Small intestine (tissue), 7 donors: ENCODE data around the gene PLEKHA6. TPM values are rescaled to one million over a fixed set of nuclear protein-coding genes. Genes with fewer than 3 reads are reported as not detected.

Source experiments
- DNase-seq, 2 donors: peaks; one replicate each; pipeline versions ENCODE4 v3.0.0 to v3.0.0-alpha.2; 2013
- FAIRE-seq: peaks from 2 replicates; lab custom pipeline; 2012; peaks lifted over from hg19 to GRCh38; lab: Jason Lieb, UNC
- H3K27ac ChIP-seq, 3 donors: one replicate each; pipeline ENCODE4 v1.5.1; 2013; ENCODE audit warnings: low read length in 2 of 3, mild to moderate bottlenecking in 2 of 3, control low read depth in 1 of 3, inconsistent platforms in 1 of 3, low read depth in 1 of 3, moderate library complexity in 1 of 3
- H3K27me3 ChIP-seq, 3 donors: one replicate each; pipeline ENCODE4 v1.6.1; 2013; ENCODE audit warnings: low read length in 3 of 3, inconsistent platforms in 1 of 3; ENCODE audit not compliant: control insufficient read depth in 3 of 3, insufficient read depth in 3 of 3
- H3K36me3 ChIP-seq, 3 donors: one replicate each; pipeline ENCODE4 v1.6.1; 2013; ENCODE audit warnings: low read length in 3 of 3, inconsistent platforms in 1 of 3, low read depth in 1 of 3, mild to moderate bottlenecking in 1 of 3, moderate library complexity in 1 of 3; ENCODE audit not compliant: control insufficient read depth in 3 of 3, insufficient read depth in 2 of 3
- H3K4me1 ChIP-seq, 3 donors: one replicate each; pipeline ENCODE4 v1.6.1; 2013; ENCODE audit warnings: low read length in 2 of 3, inconsistent platforms in 1 of 3, low read depth in 1 of 3, mild to moderate bottlenecking in 1 of 3, moderate library complexity in 1 of 3; ENCODE audit not compliant: control insufficient read depth in 3 of 3, insufficient read depth in 2 of 3
- H3K4me3 ChIP-seq, 3 donors: one replicate each; pipeline ENCODE4 v1.5.1; 2013; ENCODE audit warnings: low read length in 3 of 3, control low read depth in 1 of 3, inconsistent platforms in 1 of 3, low read depth in 1 of 3, mild to moderate bottlenecking in 1 of 3, moderate library complexity in 1 of 3
- H3K9me3 ChIP-seq, 2 donors: one replicate each; pipeline ENCODE4 v1.6.1; 2013; ENCODE audit warnings: low read depth in 1 of 2, low read length in 1 of 2; ENCODE audit not compliant: control insufficient read depth in 2 of 2, insufficient read depth in 1 of 2
- WGBS, 3 donors: extraction: QIAGEN DNeasy Blood & Tissue Kit; methylation state at CpG; one replicate each; pipeline ENCODE4 v1.1.7; 2013; 5-methylcytosine and 5-hydroxymethylcytosine counted together
- polyA plus RNA-seq, 4 donors: library from polyadenylated mRNA; stranded (reverse) in 3 of 4; unstranded in 1 of 4; fragments of 200-250 nt in 3 of 4; fragments of 120-200 nt in 1 of 4; gene quantifications; one replicate each; pipeline versions ENCODE4 v1.2.1 to v1.2.3, GENCODE V29; 2013
- donor health status: healthy with polysubstance abuse.
- donor health status: control.
- donor health status: control.
- donor health status: Bipolar disorder and iron deficiency.
- donor health status: healthy.

Gene PLEKHA6
- polyA plus RNA-seq, 4 donors: 27.4 to 58.0 (median 38.3) TPM

GRCh38 chr1:204376919-204377799 is 17.4 kb upstream of the PLEKHA6 start:
- 9 to 46% (median 30%) methylated on average over 26 to 28 of the region's 28 CpGs for whole genome bisulfite sequencing, 3 donors
- DNase-seq (peak; percentile 97 to 99), FAIRE-seq (no peak)
- H3K9me3 ChIP-seq: no peaks in the 10 kb centered on the region
- peaks cover 0 to 7% (median 0%) of the 10 kb centered on the region in 3 donors for H3K27me3 ChIP-seq
- peaks cover 0 to 23% (median 3%) of the 10 kb centered on the region in 3 donors for H3K4me1 ChIP-seq
- H3K36me3 ChIP-seq: peaks cover 0 to 15% (median 0%) of the 10 kb centered on the region in 3 donors
- peak overlapping the region; percentile 45 to 93 (median 52) for H3K4me3 ChIP-seq
- peak overlapping the region; percentile 57 to 95 (median 87) for H3K27ac ChIP-seq

- Histone ChIP-seq H3K4me1 (peaks cover 0 to 23% (median 3%) of the 10 kb centered on the region in 3 donors), H3K4me3 (peak overlapping the region in 2 of 3 donors; percentile 52 to 59), H3K9me3 (no peaks in the 10 kb centered on the region), H3K36me3 (peaks cover 0 to 16% (median 0%) of the 10 kb centered on the region in 3 donors), H3K27ac (peak overlapping the region in 2 of 3 donors; percentile 74 to 95), H3K27me3 (peaks cover 0 to 7% (median 0%) of the 10 kb centered on the region in 3 donors)
- 12 to 39% (median 25%) methylated on average over 6 of the region's 6 CpGs for WGBS, 3 donors
- FAIRE-seq (no peak), DNase-seq (no peak)
Measured at GRCh38 chr1:204376465-204376864, 16.7 kb upstream of the PLEKHA6 start.

GRCh38 chr1:204373911-204374310 is 14.2 kb upstream of the PLEKHA6 start:
- Histone ChIP-seq H3K4me1 (peaks cover 0 to 15% (median 0%) of the 10 kb centered on the region in 3 donors), H3K27me3 (peaks cover 0 to 6% (median 0%) of the 10 kb centered on the region in 3 donors), H3K4me3 (no peak overlapping the region), H3K27ac (no peak overlapping the region), H3K9me3 (no peaks in the 10 kb centered on the region), H3K36me3 (peaks cover 0 to 36% (median 9%) of the 10 kb centered on the region in 3 donors)
- FAIRE-seq (no peak), DNase-seq (no peak)
- WGBS, 3 donors: 84 to 91% (median 88%) methylated on average over 4 of the region's 4 CpGs

GRCh38 chr1:204370176-204370575 is 10.4 kb upstream of the PLEKHA6 start:
- Histone ChIP-seq H3K4me1 (peaks cover 0 to 5% (median 0%) of the 10 kb centered on the region in 3 donors), H3K4me3 (no peak overlapping the region), H3K27me3 (no peaks in the 10 kb centered on the region), H3K9me3 (no peaks in the 10 kb centered on the region), H3K27ac (no peak overlapping the region), H3K36me3 (peaks cover 0 to 70% (median 13%) of the 10 kb centered on the region in 3 donors)
- no peak for FAIRE-seq
- no peak for DNase-seq
- WGBS, 3 donors: 87 to 93% (median 89%) methylated on average over 10 of the region's 10 CpGs

- FAIRE-seq (no peak), DNase-seq (no peak)
- no peak overlapping the region for H3K4me3 ChIP-seq
- H3K4me1 ChIP-seq: peaks cover 0 to 13% (median 0%) of the 10 kb centered on the region in 3 donors
- no peaks in the 10 kb centered on the region for H3K27me3 ChIP-seq
- H3K36me3 ChIP-seq: peaks cover 0 to 77% (median 13%) of the 10 kb centered on the region in 3 donors
- no peak overlapping the region for H3K27ac ChIP-seq
- H3K9me3 ChIP-seq: no peaks in the 10 kb centered on the region
- WGBS, 3 donors: 59 to 77% (median 70%) methylated on average over 13 of the region's 13 CpGs
Measured at GRCh38 chr1:204368996-204369726, 9.4 kb upstream of the PLEKHA6 start.

GRCh38 chr1:204367956-204368355 is 8.2 kb upstream of the PLEKHA6 start:
- FAIRE-seq (no peak), DNase-seq (no peak)
- H3K4me3 ChIP-seq: no peak overlapping the region
- no peaks in the 10 kb centered on the region for H3K27me3 ChIP-seq
- H3K27ac ChIP-seq: no peak overlapping the region
- H3K36me3 ChIP-seq: peaks cover 0 to 70% (median 13%) of the 10 kb centered on the region in 3 donors
- peaks cover 0 to 25% (median 0%) of the 10 kb centered on the region in 3 donors for H3K4me1 ChIP-seq
- H3K9me3 ChIP-seq: no peaks in the 10 kb centered on the region
- WGBS, 3 donors: 76 to 87% (median 84%) methylated on average over 10 of the region's 10 CpGs

- Histone ChIP-seq H3K36me3 (peaks cover 0 to 73% (median 13%) of the 10 kb centered on the region in 3 donors), H3K4me1 (peaks cover 0 to 31% (median 0%) of the 10 kb centered on the region in 3 donors), H3K27me3 (no peaks in the 10 kb centered on the region), H3K9me3 (no peaks in the 10 kb centered on the region), H3K4me3 (no peak overlapping the region), H3K27ac (no peak overlapping the region)
- WGBS, 3 donors: 77 to 88% (median 87%) methylated on average over 16 of the region's 16 CpGs
- DNase-seq (no peak), FAIRE-seq (no peak)
Measured at GRCh38 chr1:204367193-204367858, 7.6 kb upstream of the PLEKHA6 start.

GRCh38 chr1:204366759-204367158 is 7.0 kb upstream of the PLEKHA6 start:
- Histone ChIP-seq H3K4me3 (no peak overlapping the region), H3K36me3 (peaks cover 0 to 76% (median 13%) of the 10 kb centered on the region in 3 donors), H3K27ac (no peak overlapping the region), H3K9me3 (no peaks in the 10 kb centered on the region), H3K27me3 (no peaks in the 10 kb centered on the region), H3K4me1 (peaks cover 0 to 37% (median 0%) of the 10 kb centered on the region in 3 donors)
- DNase-seq (no peak), FAIRE-seq (no peak)
- 87 to 95% (median 89%) methylated on average over 7 of the region's 7 CpGs for WGBS, 3 donors
